Kidney epithelial cell (primary cell): ENCODE measurements around the gene FSTL4. TPM values are rescaled to one million over a fixed set of nuclear protein-coding genes. Genes with fewer than 3 reads are reported as not detected.

Source experiments
- DNase-seq: peaks from one replicate; pipeline ENCODE4 v3.0.0-alpha.2; 2010; ENCODE audit warnings: low read depth
- H3K27me3 ChIP-seq: 2 replicates; pipeline ENCODE4 v1.6.0; 2011; ENCODE audit warnings: low read length; ENCODE audit not compliant: control insufficient read depth, insufficient read depth
- H3K36me3 ChIP-seq: 2 replicates; pipeline ENCODE4 v1.5.1; 2011; ENCODE audit warnings: low read length; ENCODE audit not compliant: control insufficient read depth, insufficient read depth
- H3K4me3 ChIP-seq: 2 replicates; pipeline ENCODE4 v1.5.1; 2011; ENCODE audit warnings: low read depth, mild to moderate bottlenecking, control low read depth, low read length
- CTCF ChIP-seq: IDR thresholded peaks from 2 replicates; pipeline ENCODE4 v1.5.1; 2011; ENCODE audit warnings: mild to moderate bottlenecking, moderate library complexity, low read length, control low read depth, inconsistent platforms; ENCODE audit not compliant: insufficient read depth, poor library complexity, severe bottlenecking
- total RNA-seq: library from RNA; depleted of rRNA; stranded (reverse); fragments of >200 nt; gene quantifications from 2 replicates; pipeline ENCODE4 v1.2.3, GENCODE V29; 2015

The FSTL4 gene
- total RNA-seq, 1 donor from 2014 or later = not detected

DNA sequence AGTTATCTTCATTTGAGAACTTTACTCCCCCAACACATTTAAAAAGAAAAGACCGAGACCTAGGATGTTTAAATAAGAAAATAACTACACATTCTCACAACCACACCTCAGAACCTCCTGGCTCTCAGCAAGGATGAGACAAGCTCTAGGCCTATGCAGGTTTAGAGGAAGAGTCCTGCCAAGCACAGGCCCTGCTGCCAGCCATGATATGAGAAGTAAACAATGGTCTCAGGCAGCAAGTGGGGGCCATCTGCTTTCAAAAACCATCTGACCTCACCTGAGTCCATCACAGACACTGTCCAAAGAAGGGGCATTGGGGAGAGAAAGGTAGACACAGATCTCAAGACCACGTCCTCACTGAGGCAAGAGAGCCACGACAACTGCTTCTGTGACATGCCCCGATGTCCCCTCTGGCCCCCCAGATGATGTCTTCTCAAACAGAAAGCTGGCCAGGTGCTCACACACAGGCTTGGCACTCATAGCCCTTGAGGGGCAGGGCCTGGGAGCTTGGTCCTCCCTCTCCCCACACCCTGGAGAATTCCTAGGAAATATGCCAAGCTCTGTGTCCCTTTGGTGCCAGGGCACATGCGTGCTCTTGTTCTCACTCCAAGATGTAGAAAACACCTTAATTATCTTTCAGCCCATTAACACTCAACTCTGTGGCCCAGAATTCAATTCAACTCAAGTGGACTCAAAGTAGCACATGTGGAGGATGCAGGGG is 150.4 kb downstream of the FSTL4 start:
- Histone ChIP-seq H3K36me3 (no peaks in the 10 kb centered on the region), H3K4me3 (no peak overlapping the region), H3K27me3 (no peaks in the 10 kb centered on the region)
- TF ChIP-seq CTCF = no peak
- DNase-seq = no peak

GRCh38 chr5:133460172-133460758 is 152.1 kb downstream of the FSTL4 start:
- DNase-seq = no peak
- peak; percentile 56 for TF ChIP-seq CTCF
- H3K4me3 ChIP-seq = no peak overlapping the region
- H3K36me3 ChIP-seq = no peaks in the 10 kb centered on the region
- peaks cover 3% of the 10 kb centered on the region for H3K27me3 ChIP-seq

GRCh38 chr5:133459474-133460160 is 152.7 kb downstream of the FSTL4 start:
- Histone ChIP-seq H3K36me3 (no peaks in the 10 kb centered on the region), H3K4me3 (no peak overlapping the region), H3K27me3 (peaks cover 3% of the 10 kb centered on the region)
- no peak for DNase-seq
- TF ChIP-seq CTCF = no peak

DNA sequence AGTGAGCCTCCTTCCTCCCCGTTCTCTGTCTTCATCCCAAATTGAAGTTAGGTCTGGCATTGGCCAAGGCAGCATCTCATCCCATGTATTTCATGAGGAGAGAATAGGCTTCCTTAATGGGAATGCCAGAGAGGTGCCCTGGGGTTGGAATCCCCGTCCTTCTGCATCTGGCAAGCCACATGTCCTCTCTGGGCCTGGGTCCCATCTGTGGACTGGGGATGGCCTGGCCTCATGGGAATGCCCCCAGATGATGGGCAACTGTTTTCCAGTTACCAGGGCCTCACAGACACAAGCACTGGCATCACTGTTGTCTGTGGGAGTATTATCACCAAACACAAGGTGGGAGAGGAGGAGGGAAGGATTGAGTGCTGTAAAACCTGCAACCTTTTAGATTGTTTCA is 153.9 kb downstream of the FSTL4 start:
- no peak for TF ChIP-seq CTCF
- DNase-seq = no peak
- H3K27me3 ChIP-seq = peaks cover 6% of the 10 kb centered on the region
- no peak overlapping the region for H3K4me3 ChIP-seq
- no peaks in the 10 kb centered on the region for H3K36me3 ChIP-seq

DNA sequence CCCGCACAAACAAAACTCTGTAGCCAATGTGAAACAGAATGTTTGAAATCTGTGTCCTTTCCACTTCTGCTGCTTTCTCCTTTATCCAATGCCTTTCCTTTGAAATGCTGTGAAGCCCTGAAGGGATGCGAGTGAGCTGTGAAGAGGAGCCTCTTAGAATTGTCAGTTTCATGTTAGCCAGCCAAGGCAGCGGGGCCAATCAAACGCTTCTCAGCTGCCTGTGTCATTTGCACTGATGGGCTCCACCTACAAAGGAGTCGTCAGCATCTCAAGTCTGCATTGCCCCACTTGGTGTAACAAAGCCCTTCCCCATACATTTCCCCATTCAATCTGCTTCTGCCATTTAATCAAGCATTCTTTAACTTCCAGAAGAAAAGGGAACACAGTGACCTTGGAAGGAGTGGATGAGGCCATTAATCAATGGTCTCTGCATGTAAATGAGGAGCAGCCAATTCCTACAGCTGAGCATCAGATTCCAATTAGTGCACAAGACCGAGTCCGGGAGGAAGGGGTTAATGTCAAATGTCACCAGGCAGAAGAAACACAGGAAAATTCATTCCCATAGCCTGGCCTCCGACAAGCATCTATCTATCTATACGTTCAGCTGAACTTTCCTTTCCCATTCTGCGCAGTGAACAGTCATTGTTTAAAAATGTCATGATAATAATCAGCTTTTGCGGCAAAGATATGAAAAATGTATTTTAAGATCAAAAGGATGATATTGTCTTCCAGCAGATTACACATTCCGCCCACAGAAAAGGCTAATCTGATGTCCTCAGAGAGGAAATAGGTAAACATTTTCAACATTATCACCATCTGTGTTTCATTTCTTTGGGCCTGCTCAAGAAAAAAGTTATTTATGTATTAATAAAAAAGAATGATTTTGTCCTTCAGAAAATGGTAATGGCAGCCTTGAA is 154.6 kb downstream of the FSTL4 start:
- Histone ChIP-seq H3K36me3 (no peaks in the 10 kb centered on the region), H3K27me3 (peaks cover 8% of the 10 kb centered on the region), H3K4me3 (no peak overlapping the region)
- no peak for TF ChIP-seq CTCF
- no peak for DNase-seq
